Measurements from ENCODE around the gene ENTPD2.
A peak's percentile ranks its signal among the peaks of the same experiment; 100 is the strongest.
"Not testable (repeated sequence)": the region's sequence is repeated elsewhere in the genome, so short reads cannot be mapped to it uniquely, and the experiment has no call there.

The ENTPD2 gene

GRCh38 chr9:137045294-137046087, 8.4 kb downstream of the ENTPD2 start:
- no peak for DNase-seq (ENCODE audit: low spot score)

DNA sequence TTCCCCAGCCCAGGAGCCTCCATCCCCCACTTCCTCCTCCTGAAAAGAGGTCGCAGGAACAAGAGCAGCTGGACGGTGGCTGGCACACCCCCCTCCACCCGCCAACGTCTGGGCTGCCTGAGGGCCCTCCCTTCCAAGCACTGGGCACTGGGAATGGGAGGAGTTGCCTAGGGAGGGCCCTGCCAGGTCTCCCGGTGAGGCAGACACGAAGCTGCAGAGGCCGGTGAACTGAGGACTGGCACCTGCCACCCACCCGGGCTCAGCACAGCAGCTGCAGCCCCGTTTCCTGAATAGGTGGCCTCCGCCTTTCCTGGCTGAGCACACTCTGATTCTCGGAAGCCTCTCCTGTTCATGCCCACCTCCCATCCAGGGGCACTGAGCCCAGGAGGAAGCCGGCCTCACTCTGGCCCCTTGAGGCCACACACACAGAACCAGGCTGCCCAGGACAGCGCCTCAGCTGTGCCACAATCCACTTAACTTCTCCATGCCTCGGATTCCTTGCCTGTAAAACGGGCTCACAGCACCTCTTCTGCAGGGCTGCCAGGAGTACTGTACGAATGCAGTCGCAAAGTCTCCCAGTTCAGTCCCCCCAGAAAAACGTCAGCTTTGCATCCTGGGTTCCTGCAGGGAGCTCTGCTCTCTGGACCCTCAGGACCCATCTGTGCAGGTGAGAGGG, 9.2 kb downstream of the ENTPD2 start:
- no peak for DNase-seq (ENCODE audit: low spot score)

DNA sequence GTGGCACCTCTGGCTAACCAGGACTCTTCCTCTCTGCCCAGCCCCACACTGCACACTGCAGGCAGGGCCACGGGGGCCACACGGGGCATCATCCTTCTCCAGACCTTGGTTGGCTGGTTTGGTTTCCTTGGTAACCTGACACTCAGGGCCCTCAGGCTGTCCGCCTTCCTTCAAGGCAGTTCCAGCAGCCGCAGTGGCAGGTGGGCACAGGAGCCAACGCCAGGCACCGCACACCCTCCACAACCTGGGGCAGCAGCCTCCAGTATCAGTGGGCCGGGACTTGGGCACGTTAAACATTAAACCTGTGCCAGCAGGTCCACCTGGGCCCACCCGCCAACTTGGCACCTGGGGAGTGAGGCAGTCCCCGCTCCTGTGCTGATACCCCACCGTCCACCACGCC, 9.8 kb downstream of the ENTPD2 start:
- no peak for DNase-seq (ENCODE audit: low spot score)

DNA sequence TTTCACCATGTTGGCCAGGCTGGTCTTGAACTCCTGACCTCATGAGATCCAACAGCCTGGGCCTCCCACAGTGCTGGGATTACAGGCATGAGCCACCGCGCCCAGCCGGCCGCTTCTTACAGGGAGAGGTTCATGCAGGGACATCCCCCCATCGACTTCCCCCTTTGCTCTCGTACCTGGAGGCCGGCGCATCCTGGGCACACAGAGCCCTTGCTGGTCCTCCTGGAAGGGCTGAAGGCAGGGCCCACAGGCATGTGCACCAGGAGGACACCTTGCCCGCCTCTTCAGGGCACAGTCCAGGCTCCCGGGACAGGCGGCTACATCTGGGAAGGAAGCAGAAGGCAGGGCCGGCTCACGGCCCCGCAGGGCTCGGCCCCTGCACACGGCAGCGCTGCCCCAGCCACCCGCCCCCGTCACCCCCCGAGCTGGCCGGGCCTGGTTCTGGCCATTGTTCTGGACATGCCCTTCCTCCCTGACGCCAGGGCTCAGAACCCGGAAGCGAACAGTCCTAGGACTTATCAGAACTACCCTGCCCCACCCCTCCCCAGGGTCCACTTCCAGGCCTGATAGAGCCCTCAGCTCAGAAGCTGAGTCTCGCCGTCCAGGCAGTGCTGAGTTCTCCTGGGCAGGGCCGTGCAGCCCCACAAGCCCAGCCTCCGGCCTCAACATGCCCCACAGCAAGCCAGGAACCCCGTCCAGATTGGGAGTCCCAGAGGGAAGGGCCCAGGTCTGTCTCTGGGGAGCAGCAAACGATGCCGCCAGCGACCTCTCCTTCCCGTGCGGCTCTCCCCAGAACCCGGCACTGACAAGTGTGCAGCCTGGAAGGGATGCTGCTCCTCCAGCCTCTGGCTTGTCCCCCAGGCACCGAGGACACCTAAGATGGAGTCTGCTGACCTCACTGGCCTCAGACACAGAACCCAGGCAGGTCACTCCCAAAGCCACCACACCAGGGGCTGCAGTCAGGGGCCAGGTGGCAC, 10.8 kb downstream of the ENTPD2 start:
- DNase-seq (ENCODE audit: low spot score) = no peak

GRCh38 chr9:137041124-137041523, 12.7 kb downstream of the ENTPD2 start:
- no peak for DNase-seq (ENCODE audit: low spot score)

DNA sequence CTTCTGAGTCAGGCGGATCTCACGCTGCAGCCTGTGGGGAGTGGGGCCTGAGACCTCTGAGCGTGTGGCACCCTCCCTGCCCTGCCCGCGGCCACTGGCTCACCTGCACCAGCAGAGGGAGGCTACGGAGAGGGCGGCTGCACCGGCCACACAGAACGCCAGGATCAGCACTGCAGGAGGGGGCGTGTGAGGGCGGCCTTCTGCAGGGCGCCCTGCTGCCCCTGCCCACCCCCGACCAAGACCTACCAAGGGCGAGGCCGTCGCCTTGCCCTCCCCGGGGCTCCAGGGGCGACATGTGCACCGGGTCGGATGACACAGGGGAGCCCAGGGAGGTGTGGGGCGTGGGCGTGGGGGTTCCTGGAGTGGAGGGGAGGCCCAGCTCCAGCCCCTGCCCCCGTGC, 13.3 kb downstream of the ENTPD2 start:
- no peak for DNase-seq (ENCODE audit: low spot score)

DNA sequence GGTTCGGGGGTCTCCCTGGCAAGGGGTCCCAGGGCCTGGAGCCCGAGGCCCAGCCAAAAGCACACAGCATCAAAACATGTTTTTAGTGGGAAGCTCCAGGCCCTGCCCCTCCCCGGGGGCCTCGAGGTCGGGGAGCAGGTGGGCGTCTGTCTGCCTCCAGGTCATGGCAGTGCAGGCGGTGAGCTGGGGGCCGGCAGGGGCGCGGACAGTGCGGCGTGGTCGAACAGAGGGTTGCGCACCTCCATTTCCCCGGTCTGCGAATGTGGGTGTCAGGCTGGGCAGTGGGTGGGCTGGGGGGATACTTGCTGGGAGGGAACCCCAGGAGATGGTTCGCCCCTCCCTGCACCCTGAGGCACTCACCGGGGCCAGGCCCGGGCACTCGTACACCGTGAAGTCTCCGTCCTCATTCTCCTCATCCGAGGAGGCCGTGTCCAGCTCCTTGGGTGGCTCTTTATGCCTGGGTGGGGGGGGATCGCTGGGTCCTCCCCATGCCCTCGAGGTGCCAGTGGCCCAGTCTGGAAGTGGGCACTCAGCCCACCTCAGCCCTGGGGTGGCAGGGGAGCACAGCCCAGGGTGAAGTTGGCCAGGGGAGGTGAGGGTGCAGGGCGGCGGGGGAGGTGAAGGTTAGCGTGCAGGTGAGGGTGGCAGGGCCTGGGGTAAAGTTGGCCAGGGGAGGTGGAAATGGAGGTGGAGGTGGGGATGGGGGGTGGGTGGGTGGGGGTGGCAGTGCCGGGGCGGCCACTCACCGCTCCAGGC, 14.1 kb downstream of the ENTPD2 start:
- DNase-seq (ENCODE audit: low spot score) = no peak

- no peak for DNase-seq (ENCODE audit: low spot score)
Measured at GRCh38 chr9:137038916-137039315, 14.9 kb downstream of the ENTPD2 start.

- no peak for DNase-seq (ENCODE audit: low spot score)
Measured at GRCh38 chr9:137037483-137037882, 16.4 kb downstream of the ENTPD2 start.

DNA sequence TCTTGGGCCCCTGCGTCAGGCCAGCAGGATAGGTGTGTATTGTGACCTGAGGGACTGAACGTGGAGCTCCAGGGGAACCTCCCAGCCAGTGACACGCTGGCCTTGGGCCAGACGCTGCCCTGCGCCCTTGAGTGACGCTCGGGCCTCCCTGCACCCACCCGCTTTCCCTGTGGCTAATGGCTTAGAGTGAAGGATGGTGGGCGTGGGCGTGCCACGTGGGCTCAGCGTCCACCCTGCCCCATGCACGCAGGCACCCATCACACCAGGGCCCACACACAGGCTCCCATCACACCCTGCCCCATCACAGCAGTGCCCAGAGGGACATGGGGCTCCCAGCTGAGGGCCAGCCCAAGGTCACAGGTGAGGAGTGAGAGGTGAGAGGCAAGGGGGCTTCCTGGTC, 16.8 kb downstream of the ENTPD2 start:
- DNase-seq (ENCODE audit: low spot score) = no peak

GRCh38 chr9:137035937-137036336, 17.9 kb downstream of the ENTPD2 start:
- DNase-seq (ENCODE audit: low spot score) = no peak

DNA sequence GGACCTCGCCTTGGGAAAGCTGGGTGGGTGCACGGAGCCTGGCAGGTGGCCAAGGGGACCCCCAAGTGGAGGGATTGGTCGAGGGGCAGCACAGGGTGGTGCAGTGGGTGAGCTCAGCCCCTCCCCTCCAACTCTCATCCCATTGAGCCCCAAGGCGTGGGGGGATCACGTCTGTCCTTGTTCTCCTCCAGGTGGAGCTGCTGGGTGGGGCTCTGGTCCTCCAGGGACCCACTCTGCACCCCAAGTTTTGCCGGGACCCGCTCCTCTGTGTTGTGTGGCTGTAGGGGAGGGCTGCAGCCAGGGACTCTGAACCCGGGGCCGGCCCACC, 18.4 kb downstream of the ENTPD2 start:
- no peak for DNase-seq (ENCODE audit: low spot score)

DNA sequence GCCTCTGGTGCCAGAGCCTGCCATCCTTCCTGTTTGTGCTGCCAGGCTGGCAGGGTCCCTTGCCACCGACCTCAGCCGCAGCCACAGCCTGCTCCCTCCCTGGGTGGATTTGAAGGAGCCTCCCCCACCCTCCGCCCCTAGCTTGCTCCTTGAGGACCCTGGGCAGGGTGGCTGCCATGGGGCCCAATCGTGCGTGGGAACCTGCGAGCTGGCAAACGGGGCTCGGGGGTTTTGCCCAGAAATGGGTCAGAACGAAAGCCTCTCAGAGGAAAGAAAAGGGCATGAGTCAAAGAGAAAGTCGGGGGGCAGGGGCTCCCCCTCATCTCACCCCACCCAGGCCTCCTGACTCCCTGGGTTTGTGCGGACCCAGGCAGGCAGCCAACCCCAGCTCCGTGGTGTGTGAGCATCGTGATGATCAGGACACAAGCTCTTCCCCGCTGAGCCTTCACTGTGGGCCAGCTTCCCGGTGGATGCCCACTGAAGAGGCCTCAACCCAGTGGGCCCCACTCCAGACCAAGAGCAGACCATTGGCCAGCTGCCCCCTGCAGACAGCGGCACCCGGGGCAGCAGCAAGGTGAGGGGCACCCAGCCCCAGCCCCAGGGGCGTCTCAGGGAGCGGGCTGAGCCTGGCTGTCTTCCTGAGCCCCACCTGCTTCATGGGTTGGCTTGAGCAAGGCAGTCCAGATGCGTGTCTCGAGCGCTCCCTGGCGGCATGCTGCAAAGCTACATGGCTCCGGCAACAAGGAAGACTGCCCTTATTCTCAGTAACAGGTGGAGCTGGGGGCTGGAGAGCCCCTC, 19.0 kb downstream of the ENTPD2 start:
- DNase-seq (ENCODE audit: low spot score) = peak; percentile 87

GRCh38 chr9:137034039-137034708, 19.7 kb downstream of the ENTPD2 start:
- DNase-seq (ENCODE audit: low spot score) = no peak

- not testable (repeated sequence) for DNase-seq (ENCODE audit: low spot score)
Measured at GRCh38 chr9:137033481-137033880, 20.4 kb downstream of the ENTPD2 start.

DNA sequence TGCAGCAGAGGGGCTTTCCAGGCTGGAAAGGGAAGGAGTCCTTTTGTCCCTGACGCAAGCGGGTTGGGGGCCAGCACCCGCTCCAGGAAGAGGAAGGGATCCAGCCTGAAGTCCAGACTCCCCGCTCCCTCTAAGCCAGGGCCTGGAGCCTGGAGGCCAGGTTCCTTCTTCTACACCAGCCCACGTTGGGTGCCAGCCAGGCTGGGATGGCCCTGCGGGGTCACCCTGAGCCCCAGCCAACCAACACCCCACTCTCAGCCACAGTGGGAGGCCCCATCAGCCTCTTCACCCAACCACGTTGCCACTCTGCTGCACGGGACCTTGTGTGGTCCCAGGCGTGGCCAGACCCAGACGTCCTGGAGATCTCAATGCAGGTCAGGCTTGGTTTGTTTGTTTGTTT, 21.0 kb downstream of the ENTPD2 start:
- DNase-seq (ENCODE audit: low spot score) = peak; percentile 30

DNA sequence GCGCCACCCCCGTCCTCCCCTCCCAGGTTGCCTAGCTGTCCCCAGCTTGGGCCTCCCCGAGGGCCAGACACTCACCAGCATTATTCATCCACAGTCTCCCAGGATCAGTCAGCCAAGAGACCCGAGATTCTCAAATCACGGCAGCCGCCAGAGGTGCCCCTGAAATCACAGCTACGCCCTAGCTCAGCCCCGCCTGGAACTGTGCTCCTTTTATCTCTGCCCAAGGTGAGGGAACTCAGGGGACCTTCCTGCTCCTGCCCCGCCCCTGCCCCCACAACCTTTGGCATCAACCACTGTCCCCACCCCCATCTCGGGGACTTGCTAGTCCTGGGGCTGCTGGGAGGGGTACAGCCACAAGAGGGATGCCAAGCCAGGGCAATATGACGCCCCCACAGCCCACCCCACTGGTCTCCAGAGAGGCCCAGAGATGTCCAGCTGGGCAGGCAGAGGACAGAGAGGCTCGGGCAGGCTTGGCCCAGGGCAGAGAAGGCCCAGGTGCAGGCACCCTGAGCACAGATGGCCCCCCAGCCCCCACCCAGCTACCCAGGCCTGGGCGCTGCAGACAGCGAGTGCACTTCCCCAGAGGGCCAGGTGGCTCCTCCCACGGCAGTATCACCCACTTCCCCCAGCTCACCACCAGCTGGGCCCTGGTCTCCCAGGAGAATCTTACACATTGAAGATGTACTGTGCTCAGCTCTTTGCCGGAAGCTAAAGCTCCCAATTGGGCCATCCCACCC, 21.8 kb downstream of the ENTPD2 start, which contains the start of gene FUT7:
FUT7 (minus strand) TSS at position 185 of the 737 bp plus-strand sequence; CDS start at position 88, 97 bp downstream.
- DNase-seq (ENCODE audit: low spot score) = peak; percentile 31

DNA sequence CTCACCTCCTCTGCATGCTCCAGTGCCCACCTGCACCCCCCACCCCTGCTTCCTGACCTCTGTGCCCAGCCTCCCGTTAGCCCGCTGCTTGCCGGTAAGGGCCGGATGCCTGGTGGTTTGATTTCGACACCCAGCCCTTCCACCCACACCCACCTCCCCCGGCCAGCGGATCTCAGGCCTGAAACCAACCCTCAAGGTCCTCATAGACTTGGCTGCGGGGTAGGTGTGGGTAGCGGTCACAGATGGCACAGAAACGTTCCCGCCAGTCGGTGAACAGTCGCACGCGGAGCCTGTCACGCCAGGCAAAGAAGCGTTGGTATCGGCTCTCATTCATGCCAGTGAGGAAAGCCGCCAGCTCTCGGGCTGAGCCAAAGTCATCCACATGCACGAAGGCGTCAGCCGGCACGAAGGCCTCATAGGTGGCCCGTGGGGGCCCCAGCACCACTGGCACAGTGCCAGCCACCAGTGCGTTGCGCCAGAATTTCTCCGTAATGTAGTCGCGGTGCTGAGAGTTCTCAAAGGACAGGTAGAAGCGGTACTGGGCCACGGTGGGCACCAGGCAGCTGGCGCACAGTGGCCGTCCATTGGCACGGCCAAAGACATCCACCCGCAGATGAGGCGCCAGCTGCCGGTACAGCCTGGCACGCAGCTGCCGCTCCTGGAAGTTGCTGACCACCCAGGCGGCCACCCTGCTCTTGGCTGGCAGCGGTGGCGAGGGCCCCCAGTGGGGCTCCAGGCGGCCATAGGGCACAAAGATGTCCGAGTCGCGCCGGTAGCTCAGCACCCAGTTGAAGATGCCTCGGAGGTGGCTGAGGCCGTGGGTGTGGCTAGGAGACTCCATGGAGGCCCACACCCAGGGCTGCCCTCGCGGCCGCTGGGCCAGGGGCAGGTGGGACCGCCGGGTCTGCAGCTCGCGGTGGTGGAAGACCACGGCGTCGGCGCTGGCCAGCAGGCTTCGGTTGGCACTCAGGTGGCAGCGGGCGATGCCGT, 23.0 kb downstream of the ENTPD2 start:
- no peak for DNase-seq (ENCODE audit: low spot score)

All from CD4-positive, alpha-beta T cell treated with Interleukin-15 for 4 hours (primary cell).